Right forelimb (tissue), 1 donor: Measurements from ENCODE around the gene KRCC1.

Experiments used
- DNase-seq: peaks from one replicate; pipeline ENCODE4 v3.0.0-alpha.2; 2018

Gene KRCC1

DNA sequence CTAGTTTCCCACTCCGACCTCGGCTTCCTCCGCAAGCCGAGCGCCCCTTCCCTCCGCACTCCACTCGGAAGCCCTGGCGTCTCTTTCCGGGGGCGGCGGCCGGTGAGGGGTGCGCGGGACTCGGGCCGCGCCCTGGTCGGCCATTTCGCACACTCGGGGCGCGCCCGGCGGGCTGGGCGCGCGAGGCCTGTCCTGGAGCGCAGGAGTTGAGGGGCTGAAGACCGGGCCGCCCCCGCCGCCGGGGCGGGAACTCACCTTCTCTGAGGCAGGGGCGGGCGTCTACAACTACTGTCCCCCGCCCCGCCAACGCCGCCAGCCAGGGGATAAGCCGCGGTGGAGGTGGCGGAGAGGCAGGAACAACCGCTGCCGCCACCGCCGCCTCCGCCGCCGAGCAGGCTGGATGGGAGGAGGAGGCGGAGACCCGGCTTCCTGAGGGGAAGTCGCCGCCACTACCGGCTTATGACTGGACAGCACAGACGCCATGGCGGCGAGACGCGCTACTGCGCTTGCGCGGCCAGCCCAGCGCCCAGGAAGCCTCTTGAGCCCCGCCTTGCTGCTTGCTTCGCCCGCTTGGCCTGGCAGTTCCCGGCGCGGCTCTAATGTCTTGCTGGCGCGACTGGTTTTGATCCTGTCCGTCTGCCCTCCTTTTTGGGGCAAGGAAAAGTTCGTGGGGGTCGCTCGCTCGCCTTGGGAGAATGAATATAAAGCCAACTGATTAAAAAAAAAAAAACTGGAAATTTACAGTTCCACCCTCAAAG lies at the start of gene KRCC1:
Gene KRCC1, minus strand, starts transcription at position 413 of the 758 bp plus-strand sequence. CDS start 27,220 bp downstream, outside the sequence.
- peak; percentile 92 for DNase-seq

- DNase-seq = no peak
Observed at GRCh38 chr2:88100489-88100858, 44.9 kb upstream of the KRCC1 start.

DNA sequence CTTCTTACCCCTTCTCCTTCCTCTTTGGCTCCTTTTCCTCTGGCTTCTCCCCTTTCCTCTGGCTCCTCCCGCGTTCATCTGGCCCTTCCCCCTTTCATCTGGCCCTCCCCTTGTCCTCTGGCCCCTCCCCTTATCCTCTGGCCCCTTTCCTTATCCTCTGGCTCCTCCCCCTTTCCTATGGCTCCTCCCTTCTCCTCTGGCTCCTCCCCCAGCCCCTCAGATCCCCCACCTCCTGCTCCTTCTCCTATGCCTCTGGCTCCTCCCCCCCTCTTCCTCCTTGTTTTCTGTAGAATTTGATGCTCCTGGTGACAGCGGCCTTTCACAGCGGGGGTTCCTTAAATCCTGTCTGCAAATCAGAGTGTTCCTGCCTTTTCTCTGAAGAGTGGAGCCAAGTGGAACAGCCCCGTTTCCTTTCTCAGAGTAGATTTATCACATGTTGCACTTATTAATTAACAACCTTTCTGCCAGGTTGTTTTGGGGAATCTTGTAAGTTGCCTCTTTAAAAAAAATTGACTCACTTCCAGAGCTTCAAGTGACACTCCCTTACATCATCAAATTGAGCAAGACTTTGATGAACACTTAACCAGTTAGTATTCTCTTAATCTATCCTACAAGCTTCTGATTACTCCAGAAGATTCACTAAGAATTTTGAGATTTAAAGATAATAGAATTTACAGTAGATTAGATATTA lies 44.4 kb upstream of the KRCC1 start:
- DNase-seq = no peak

GRCh38 chr2:88098558-88098900 lies 42.9 kb upstream of the KRCC1 start:
- DNase-seq = no peak

GRCh38 chr2:88097891-88098557 lies 42.4 kb upstream of the KRCC1 start:
- no peak for DNase-seq

GRCh38 chr2:88097192-88097591 lies 41.6 kb upstream of the KRCC1 start:
- no peak for DNase-seq

DNA sequence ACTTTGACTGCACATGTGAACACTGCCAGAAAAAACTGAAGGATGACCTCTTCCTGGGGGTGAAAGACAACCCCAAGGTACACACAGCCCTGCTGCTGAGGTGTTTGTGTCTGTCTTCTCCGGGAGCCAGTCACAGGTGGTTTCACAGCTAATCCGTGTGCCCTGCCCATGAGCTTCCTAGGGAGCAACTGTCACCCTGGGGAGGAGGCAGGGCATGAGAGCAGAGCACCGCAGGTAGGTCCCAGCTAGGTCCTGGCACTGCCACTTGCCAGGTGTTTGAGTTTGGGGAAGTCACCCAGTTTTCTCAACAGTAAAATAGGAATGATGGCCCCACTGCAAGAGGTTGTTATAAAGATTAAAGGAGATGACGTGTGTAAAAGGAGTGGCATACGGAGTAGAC lies 41.1 kb upstream of the KRCC1 start:
- DNase-seq = no peak

- DNase-seq = no peak
Observed at GRCh38 chr2:88095022-88095421, 39.4 kb upstream of the KRCC1 start.

- no peak for DNase-seq
Observed at GRCh38 chr2:88092773-88093172, 37.2 kb upstream of the KRCC1 start.

DNA sequence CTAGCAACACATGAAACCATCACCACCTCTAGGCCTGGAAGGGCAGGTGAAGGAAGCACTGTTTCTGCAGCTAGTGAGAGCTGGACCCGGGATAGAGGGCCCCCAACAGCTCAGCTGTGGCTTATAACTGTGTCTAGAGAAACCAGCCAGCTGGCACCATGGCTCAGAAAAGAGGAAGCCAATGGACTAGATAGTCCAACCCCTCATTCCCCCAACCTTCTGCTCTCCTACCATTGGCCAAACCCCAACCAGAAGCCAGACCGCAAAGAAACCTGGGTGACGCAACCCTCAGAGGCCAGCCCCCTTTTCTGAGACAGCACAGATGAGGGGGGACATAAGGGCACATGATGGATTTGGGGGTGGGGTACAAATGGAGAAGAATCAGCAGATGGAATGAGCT lies 36.4 kb upstream of the KRCC1 start:
- no peak for DNase-seq

DNA sequence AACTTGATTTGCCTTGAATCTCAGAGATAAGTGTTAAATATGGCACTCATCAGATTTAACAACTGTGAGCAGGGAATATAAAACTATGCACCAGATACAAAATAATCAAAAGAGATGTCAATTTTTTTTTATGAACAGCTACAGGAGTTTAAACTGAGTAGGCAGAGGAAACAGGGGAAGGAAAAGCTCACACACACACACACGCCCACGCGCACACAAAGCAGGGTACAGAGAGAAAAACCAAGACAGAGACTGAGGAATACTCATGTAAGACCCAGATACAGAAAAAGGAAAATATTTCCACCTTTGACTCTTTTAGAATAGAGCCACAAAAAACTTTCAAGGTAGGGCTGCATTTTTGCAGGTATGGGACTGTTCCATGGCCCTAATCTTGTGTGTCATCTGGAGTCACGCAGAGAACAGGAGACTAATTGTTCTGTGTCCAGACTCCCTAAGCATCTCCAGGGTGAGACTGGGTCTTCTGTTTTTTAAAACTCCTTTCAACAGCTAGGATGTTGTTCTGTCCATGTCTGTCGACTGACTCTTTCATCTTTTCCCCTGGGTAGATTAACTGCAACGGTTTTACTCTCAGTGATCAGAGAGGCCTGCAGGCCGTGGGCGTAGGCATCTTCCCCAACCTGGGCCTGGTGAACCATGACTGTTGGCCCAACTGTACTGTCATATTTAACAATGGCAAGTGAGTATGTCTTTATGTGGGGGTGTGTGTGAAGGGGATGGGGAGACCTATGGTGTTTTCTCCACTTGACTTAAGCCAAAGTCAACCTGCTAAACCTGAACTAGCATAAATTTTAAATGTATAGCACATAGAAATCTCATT lies 35.1 kb upstream of the KRCC1 start:
- no peak for DNase-seq

DNA sequence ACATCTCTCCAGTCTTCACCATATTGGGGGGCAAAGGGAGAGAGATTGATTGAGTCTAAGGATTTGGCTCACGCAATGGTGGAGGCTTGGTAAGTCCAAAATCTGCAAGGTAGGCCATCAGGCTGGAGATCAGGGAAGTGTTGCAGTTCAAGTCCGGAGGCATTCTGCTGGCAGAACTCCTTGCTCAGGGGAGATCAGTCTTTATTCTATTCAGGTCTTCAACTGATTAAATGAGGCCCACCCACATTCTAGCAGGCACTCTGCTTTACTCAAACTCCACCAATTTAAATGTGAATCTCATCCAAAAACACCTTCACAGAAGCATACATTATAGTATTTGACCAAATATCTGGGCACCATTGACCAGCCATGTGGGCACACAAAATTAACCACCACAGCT lies 33.4 kb upstream of the KRCC1 start:
- DNase-seq = no peak

DNA sequence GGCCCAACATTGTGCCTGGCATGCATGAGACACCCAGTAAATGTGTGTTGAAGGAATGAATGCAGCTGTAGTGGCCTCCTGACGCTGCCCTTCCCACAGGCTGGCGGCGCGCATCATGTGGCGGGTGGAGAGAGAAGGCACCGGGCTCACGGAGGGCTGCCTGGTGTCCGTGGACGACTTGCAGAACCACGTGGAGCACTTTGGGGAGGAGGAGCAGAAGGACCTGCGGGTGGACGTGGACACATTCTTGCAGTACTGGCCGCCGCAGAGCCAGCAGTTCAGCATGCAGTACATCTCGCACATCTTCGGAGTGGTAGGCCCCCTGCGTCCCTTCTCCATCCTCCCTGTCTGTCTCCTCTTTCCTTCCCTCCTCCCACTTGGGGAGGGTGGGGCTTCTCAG lies 32.2 kb upstream of the KRCC1 start:
- no peak for DNase-seq

DNA sequence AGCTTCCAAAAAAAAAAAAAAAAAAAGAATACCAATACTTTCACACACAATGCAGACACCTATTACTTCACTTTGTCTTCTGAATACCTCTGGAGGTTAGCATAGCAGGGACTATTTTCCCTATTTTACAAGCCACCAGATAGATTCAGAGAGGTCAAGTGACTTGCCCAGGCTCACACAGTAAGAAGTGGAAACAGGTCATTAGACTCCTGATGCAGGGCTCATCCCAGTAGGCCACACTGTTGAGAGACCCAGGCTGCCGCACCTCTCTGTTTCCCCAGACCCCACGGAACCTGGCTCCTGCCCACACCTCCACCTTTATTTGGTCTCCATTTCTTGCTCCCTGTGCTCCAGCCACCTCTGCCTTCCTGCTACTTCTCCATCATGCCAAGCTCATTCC lies 31.5 kb upstream of the KRCC1 start:
- DNase-seq = no peak

GRCh38 chr2:88086401-88086800 lies 30.8 kb upstream of the KRCC1 start:
- DNase-seq = no peak

GRCh38 chr2:88085602-88086001 lies 30.0 kb upstream of the KRCC1 start:
- no peak for DNase-seq

DNA sequence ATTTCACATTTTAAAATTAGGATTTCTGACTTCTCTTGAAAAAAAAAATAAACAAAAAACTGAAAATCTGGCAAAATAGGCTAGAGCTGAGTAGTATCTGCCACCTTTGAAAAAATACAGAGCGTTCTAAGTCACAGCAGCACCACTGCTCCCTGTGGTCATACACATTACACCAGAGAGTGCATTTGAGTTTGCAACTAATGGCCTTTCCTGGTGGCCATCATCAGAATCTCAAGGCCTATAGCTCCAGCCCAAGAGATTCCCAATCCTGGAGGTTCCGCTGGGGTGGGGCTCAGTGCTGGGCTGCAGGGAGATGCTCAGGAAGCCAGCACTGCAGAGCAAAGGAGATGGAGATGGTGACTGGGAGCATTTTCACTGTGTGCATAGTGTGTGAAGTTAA lies 29.5 kb upstream of the KRCC1 start:
- DNase-seq = no peak

DNA sequence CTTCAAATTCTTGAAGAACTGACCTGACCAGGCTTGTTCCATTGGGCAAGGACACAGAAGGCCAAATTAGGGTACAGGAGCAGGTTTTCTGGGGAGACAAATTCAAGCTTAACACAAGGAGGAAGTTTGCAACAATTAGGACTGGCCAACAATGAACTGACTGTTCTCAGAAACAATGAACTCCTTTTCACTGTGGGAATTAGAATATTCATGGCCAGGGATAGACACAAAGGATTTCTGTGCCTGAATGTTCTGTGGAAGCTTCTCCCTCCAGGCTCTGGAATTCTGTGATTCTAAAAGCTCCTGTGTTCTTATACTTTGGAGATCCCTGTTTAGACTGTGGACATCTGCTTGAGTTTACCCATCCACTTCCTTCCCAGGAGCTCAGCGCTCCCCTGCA lies 27.2 kb upstream of the KRCC1 start:
- no peak for DNase-seq

- no peak for DNase-seq
Observed at GRCh38 chr2:88081924-88082608, 26.5 kb upstream of the KRCC1 start.

DNA sequence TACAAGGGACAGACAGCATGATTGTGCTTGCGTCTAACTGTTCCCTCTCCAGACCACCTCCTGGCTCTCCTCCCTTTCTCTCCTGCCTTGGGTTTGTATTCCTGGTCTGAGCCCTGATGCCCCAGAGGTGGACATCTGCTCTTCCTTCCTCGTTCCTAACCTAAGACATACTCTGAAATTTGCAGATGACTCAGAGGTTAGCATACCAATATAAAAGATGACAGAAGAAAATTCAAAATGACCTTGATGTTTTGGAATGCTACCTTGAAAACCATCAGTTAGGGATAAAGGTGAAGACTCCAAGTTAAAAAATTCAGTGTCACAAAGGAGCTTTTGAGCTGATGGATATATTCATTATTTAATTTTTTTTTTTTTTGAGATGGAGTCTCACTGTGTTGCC lies 25.0 kb upstream of the KRCC1 start:
- DNase-seq = no peak

- no peak for DNase-seq
Observed at GRCh38 chr2:88078643-88079172, 23.1 kb upstream of the KRCC1 start.

GRCh38 chr2:88077080-88077479 lies 21.5 kb upstream of the KRCC1 start:
- no peak for DNase-seq
